GM12874 (cell line): ENCODE measurements around the gene OR8H2.

Experiments
- TF ChIP-seq, protein P1 (sequence below): IDR thresholded peaks from 2 replicates; pipeline ENCODE4 v1.5.1; 2011; ENCODE audit warnings: low read depth, mild to moderate bottlenecking, control low read depth, low read length, moderate library complexity; ENCODE audit not compliant: insufficient read depth

OR8H2 gene

DNA sequence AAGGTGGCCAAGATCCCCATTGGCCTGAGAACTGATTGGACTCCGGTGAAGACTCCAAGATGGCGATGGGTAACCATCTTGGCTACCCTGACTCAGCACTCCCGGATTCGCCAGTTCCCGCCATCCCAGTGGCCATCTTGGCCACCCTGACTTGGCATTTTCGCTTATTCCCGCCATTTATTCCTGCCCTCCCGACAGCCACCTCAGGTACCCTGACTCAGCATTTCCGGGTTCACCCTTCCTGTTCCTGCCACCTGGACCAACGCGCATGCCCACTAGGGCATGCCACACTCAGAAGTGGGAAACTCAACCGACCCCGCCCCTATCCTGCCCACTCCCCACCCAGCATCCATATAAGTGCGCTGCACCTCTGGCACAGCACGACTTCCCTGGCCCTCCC, 48.8 kb downstream of the OR8H2 start:
- TF ChIP-seq, protein P1, sequence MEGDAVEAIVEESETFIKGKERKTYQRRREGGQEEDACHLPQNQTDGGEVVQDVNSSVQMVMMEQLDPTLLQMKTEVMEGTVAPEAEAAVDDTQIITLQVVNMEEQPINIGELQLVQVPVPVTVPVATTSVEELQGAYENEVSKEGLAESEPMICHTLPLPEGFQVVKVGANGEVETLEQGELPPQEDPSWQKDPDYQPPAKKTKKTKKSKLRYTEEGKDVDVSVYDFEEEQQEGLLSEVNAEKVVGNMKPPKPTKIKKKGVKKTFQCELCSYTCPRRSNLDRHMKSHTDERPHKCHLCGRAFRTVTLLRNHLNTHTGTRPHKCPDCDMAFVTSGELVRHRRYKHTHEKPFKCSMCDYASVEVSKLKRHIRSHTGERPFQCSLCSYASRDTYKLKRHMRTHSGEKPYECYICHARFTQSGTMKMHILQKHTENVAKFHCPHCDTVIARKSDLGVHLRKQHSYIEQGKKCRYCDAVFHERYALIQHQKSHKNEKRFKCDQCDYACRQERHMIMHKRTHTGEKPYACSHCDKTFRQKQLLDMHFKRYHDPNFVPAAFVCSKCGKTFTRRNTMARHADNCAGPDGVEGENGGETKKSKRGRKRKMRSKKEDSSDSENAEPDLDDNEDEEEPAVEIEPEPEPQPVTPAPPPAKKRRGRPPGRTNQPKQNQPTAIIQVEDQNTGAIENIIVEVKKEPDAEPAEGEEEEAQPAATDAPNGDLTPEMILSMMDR: no peak
